NCI-H2029 (cell line): ENCODE measurements around the gene FGD5.
"Not testable (repeated sequence)": the region's sequence is repeated elsewhere in the genome, so short reads cannot be mapped to it uniquely, and the experiment has no call there.

Experiments used
- DNase-seq: peaks from one replicate; lab custom pipeline; 2025; lab: John Stamatoyannopoulos, UW

Gene FGD5

GRCh38 chr3:14876921-14877333, 58.2 kb downstream of the FGD5 start:
- peak; percentile 29 for DNase-seq

DNA sequence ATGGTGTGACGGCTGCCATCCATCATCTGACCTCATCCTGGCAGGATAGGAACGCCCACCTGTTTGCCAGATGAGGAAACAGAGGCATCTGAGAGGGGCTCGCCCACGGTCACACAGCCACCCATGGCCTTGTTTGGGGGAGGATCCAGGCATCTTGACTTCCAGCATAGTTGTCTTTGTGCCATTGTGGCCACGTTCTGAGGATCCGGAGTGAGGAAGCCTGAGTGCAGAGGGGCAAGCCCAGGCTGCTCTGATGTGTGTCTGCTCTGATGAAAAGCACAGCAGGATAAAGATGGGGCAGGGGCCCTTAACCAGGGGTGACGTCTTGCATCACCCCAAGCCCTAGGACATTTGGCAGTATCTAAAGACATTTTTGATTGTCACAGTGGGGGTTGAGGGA, 58.7 kb downstream of the FGD5 start:
- no peak for DNase-seq

- no peak for DNase-seq
These were observed 60.6 kb downstream of the FGD5 start for GRCh38 chr3:14879211-14879874.

DNA sequence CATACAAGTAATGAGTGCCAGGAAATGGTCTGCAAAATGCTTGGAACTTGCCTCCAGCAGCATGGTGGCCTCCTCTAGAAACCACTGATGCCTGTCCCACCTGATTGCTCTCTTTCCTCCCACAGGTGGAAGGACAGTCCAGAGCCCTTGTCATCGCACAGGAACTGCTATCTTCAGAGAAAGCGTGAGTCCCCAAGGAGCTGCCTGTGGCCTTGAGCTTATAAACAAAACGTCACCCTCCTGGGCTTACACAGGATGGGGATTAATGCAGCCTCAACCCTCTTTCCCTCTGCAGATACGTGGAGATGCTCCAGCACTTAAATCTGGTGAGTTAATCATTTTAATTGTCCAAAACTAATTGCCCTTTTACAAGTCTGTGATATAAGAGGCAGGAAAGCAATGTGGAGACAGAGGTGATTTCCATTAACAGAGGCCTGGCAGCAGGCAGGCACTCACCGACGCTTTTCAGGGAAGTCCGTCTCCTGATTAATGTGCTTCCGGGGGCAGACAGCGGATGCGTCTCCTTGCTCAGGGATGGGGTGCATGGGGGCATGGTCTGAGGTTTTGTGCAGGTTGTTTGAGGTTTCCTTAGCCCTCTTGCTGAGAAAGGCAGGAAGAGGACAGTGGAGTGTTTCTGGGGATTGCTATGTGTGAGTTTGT, 61.8 kb downstream of the FGD5 start:
- DNase-seq, result no peak

DNA sequence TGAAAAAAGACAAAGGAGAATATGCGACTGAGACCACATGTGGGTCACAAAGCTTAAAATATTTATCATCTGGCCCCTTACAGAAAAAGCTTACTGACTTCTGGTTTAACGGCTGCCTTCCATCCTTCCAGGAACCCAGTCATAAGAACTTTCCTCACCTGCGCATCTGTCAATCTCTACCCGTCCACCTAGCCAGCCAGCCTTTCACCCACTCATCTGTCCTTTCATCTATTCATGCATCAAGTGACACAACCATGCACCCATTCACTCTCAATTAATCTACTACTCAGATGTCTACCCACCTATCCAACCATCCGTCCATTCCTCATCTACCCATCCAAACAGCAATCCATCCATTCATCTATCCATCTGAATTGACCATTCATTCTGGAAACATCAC, 64.5 kb downstream of the FGD5 start:
- DNase-seq, result no peak

GRCh38 chr3:14884665-14885064, 65.9 kb downstream of the FGD5 start:
- DNase-seq, result no peak

DNA sequence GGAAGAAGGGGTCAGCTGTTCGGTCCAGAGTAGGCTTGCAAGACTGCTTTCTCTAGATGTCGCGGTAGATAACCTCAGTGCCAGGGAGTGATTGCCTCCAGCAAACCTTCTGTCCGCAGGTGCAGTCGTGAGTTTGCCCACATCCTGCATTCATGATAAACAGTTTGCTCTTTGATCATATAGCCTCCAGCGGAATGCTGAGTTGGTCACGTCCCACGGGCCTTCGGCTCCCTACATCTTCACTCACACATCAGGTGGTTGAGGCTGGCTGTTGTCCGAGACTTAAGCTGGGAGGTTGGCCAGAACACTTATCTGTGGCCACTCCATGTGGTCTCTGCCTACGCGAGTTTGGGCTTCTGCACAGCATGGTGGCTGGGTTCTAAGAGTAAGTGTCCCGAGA, 66.5 kb downstream of the FGD5 start:
- DNase-seq, result no peak

DNA sequence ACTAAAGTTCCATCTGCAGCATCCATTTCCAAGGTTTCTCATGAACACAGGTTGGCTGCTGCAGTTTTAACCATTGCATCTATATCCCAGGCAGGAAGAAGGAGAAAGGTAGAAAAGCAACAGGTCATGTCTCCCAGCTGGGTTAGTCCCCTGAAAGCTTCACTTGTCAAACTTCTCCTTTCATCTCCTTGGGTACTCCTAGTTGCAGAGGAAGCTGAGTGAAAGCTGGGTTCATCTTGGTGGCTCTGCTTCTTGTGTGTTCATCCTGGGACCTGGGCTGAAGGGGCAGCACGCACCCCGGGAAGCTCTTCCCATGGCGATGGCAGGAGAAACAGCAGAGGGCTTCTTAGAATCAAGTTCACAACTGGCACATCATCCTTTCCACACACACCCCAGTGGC, 67.3 kb downstream of the FGD5 start:
- no peak for DNase-seq

- DNase-seq, result no peak
These were observed 70.4 kb downstream of the FGD5 start for GRCh38 chr3:14889205-14889604.

DNA sequence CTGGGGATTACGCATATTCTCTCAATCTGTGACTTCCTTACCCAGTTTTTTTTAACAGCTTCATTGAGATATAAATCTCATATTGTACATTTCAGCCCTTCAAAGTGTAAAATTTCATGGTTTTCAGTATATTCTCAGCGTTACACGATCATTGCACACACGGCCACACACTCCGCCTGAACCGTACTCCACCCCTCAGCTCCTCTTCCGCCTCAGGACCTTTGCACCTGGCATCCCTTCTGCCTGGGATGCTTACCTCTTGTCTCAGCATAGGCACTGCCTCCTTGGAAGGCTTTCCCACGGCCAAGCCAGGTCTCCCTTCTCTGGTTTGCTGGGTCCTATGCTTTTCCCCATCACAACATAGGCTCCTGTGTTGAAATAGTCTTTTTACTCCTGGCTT, 71.2 kb downstream of the FGD5 start:
- DNase-seq, result no peak

- no peak for DNase-seq
These were observed 71.7 kb downstream of the FGD5 start for GRCh38 chr3:14890476-14890875.

DNA sequence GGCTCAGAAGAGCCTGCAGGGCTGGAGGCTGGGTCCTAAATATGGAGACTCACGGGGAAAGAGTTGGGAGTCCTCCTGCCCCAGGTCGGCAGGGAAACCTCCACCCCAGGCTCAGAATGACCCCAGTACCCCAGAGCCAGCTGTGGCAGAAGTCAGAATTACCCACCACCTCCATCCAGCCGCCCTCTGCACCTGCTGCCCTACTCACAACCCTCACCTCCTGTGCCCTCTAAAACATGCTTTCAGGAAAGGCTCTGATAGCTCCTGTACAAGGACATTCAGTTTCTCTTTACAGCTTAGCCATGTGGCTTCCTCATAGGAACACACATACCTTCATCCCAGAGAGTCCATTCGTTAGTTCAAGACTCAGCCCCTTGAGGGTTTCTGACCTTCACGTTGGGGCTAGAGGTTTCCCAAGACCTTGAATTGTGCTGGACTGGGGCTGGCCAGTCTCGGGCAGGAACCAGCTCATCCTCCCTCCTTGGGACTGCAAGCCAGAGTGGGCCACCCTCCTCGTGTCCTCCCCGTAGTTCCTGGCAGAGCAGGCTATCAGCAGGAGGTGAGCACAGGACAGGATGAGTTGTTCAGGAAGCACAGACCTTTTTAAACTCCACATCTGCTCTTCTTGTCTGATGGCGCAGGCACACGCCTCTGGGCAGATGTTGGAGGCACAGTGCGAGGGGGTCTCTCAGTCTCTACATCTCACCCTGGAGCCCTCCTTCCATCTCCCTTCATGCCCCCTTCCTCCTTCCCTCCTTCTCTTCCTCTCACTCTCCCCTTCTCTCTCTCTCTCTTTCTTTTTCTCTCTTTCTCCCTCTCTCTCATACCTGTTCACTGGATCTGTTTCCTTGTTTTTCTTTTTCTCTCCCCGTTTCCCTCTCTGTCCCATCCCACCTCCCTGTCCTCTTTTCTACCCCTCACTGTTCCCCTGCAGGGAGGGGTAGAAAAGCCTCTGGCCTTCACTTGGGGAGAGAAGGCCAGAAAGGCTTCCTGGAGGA, 72.7 kb downstream of the FGD5 start:
- no peak for DNase-seq

DNA sequence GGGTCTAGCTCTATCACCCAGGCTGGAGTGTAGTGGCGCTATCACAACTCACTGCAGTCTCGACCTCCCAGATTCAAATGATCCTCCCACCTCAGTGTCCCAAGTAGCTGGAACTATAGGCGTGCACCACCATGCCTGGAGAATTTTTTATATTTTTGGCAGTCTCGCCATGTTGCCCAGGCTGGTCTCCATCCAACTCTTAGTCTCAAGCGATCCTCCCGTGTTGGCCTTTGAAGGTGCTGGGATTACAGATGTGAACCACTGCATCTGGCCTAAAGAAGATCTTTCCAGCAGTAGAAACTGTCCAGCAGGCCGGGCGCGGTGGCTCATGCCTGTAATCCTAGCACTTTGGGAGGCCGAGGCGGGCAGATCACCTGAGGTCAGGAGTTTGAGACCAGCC, 73.5 kb downstream of the FGD5 start:
- DNase-seq, result no peak

DNA sequence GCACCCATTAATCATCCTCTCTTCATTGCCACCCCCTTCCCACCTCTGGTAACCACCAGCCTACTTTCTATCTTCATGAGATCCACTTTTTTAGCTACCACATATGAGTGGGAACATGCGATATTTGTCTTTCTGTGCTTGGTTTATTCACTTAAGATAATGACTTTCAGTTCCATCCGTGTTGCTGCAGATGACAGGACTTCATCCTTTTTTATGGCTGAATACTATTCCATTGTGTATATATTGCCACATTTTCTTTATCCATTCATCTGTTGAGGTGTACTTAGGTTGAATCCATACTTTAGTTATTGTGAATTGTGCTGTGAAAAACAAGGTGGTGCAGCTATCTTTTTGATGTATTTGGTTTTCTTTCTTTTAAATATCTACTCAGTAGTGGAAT, 75.3 kb downstream of the FGD5 start:
- DNase-seq, result no peak

DNA sequence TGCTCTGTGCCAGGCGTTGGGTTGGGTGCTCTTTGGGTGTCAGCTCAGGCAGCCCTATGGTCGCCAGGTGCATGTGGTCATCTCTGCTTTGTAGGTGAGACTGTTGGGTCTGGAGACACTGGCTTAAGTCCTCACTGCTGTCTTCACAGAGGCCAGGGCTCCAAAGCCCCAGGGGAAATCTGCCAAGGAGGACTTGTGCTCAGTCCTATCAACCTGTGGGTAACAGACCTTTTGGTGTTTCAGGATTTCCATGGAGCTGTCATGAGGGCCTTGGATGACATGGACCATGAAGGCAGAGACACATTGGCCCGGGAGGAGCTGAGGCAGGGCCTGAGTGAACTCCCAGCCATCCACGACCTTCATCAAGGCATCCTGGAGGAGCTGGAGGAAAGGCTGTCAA, 78.5 kb downstream of the FGD5 start:
- DNase-seq, result no peak

DNA sequence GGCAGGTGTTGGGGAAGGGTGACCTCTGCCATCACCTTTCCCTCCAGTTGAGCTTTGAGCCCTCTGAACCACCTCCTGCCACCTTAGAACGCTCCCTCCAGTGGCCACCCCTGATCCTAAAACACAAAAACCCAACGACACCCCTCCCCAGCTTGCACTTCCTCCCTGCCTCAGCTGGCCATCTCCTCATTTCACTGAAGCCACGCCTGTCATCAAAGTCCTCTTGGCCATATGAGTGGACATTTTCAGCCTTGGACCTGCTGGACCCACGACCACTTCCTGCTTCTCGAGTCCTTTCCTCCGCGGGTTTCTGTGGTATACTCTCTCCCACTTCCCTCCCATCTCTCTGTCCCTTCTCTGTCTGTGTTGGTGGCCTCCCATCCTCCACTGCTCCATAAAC, 80.2 kb downstream of the FGD5 start:
- no peak for DNase-seq

DNA sequence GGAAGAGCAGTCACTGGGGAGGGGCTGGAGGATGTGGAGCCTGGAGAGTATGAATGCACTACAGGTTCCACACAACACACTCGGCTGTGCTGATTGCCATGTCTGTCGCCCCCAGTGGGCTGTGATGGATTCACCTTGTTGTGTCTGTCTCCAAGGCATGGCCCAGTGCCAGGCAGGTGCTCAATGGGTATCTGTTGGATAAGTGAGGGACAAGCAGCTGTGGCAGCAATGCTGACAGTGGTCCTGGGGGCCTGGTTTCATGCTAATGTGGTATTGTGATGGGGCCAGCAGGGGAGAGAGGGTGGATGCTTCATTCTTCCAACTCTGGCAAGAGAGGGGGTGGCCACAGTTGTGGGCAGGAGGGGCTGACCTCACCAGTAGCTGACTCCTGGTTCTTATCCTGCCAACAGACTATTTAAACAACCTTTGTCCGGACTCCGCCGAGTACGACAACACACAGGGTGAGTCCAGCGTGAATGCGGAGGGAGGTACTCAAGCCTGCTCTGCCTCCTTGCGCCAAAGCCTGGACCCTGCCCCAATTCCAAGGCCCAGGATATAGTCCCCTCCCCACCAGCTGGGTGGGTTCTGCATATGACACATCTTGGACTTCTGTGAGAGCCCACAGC, 81.3 kb downstream of the FGD5 start:
- DNase-seq, result no peak

DNA sequence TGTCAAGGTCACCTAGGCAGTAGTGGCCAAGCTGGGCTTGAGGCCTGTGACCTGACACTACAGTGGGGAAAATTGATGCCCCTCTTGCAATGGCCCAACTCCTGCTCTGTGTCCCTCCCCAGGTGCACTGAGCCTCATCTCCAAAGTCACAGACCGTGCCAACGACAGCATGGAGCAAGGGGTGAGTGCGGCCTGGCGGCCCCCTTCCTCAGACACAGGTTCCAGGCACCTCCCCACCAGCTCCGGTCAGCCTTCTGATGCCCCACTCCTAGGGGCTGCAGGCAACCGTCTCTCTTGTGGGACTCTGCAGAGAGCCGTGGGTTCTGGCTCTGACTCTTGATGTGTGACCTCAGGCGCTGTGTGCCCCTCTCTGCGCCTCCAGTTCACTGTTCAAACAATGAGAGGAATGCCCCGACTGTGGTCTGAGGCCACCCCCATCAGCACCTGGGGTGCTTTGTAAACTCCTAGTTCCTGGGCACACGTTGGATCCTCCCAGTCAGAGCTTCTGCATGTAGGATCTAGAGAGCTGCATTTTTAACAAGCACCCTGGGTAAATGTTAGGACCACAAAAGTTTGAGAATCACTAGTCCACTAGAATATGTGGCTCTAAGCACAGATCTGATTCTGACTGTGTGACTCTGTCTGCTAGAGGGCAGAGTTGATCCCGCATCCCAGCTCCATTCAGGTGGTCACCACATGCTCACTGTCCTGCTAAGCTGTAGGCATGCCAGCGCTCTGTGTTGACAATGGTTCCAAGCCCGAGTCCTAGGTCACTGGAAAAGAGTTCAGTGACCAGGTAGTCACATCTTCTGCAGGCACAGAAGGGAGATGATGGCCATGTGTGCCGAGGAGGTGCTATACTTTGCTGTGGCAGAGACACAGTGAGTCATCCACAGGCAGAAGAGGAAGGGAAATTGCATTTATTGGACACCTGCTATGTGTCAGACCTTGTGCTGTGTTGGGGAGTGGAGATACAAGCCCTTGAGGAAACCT, 82.4 kb downstream of the FGD5 start:
- no peak for DNase-seq

- no peak for DNase-seq
These were observed 84.0 kb downstream of the FGD5 start for GRCh38 chr3:14902719-14903118.

GRCh38 chr3:14903501-14903900, 84.7 kb downstream of the FGD5 start:
- DNase-seq, result not testable (repeated sequence)

DNA sequence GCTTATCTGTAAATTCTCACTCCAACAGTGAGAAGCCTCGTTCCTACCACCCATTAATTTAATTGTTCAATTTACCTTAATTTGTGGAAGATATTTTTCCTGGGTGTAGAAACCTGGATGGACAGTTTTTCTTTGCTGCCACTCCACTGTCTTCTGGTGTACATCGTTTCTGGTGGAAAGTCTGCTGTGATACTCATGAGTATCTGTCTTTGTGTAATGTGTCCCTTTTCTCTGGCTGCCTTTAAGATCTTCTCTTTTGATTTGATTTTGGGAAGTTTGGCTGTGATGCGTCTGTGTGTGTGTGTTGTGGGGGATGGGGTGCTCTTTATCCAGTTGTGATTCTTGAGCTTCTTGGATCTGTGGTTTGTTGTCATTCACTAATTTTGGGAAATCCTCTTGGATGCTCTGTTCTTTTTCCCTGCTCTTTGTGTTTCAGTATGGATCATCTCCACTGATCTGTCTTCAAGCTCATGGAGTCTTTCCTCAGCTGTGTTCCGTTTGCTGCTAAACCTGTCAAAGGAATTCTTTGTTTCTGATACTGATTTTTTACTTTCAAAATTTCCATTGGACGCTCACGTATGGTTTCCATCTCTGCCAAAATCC, 86.4 kb downstream of the FGD5 start:
- DNase-seq, result no peak
